Measurements from ENCODE around the gene MSMP.
A peak's percentile ranks its signal among the peaks of the same experiment; 100 is the strongest.

MSMP gene

GRCh38 chr9:35758475-35759050 lies 4.5 kb upstream of the MSMP start:
- H3K14ac ChIP-seq (ENCODE audit: low read length), result no peak overlapping the region
- H4K91ac ChIP-seq (ENCODE audit: low read depth, low read length), result no peak overlapping the region
- H2AK5ac ChIP-seq (ENCODE audit: low read length), result no peak overlapping the region
- H2BK120ac ChIP-seq (ENCODE audit: insufficient read depth, low read length, poor library complexity), result no peak overlapping the region
- no peak overlapping the region for H3K9ac ChIP-seq (ENCODE audit: low read length)
- WGBS (ENCODE audit: extremely low coverage, insufficient coverage, insufficient read length), result no CpG with 5 or more reads among the region's 3 CpGs
- peaks cover 0 to 12% of the 10 kb centered on the region in 2 experiments for H3K4me1 ChIP-seq (ENCODE audit: control insufficient read depth in 1 of 2, insufficient read depth in 2 of 2, low read length in 2 of 2)
- no peak overlapping the region for H2BK5ac ChIP-seq (ENCODE audit: low read depth, low read length, poor library complexity)
- no peak for DNase-seq
- no peak overlapping the region for H4K8ac ChIP-seq (ENCODE audit: low read depth, low read length)
- H3K23ac ChIP-seq (ENCODE audit: low read length), result no peak overlapping the region
- peaks cover 9% of the 10 kb centered on the region for H3K79me1 ChIP-seq (ENCODE audit: low read length)
- no peak overlapping the region for H3K4ac ChIP-seq (ENCODE audit: low read depth, low read length)
- no peaks in the 10 kb centered on the region for H3K79me2 ChIP-seq (ENCODE audit: control insufficient read depth, insufficient read depth, low read length, poor library complexity)
- no peak overlapping the region for H2BK12ac ChIP-seq (ENCODE audit: low read length)
- peaks cover 9% of the 10 kb centered on the region in 2 experiments for H3K36me3 ChIP-seq (ENCODE audit: control insufficient read depth in 1 of 2, insufficient read depth in 2 of 2, low read length in 2 of 2)
- no peak overlapping the region for H2AFZ ChIP-seq (ENCODE audit: insufficient read depth, low read length, poor library complexity)
- no peak overlapping the region for H3K27ac ChIP-seq (ENCODE audit: low read depth, low read length)
- no peak overlapping the region for H3K18ac ChIP-seq (ENCODE audit: low read length)
- no peak overlapping the region for H4K12ac ChIP-seq (ENCODE audit: low read depth, low read length)
- H3K9me3 ChIP-seq (ENCODE audit: insufficient read depth, low read depth, low read length), result no peaks in the 10 kb centered on the region
- no peaks in the 10 kb centered on the region for H3K27me3 ChIP-seq (ENCODE audit: insufficient read depth, low read length)
- no peak overlapping the region for H3K4me2 ChIP-seq (ENCODE audit: low read length)
- H3K4me3 ChIP-seq (ENCODE audit: low read depth, low read length), result no peak overlapping the region

- H4K8ac ChIP-seq (ENCODE audit: low read depth, low read length), result no peak overlapping the region
- H4K12ac ChIP-seq (ENCODE audit: low read depth, low read length), result no peak overlapping the region
- DNase-seq, result no peak
- H3K4me1 ChIP-seq (ENCODE audit: control insufficient read depth in 1 of 2, insufficient read depth in 2 of 2, low read length in 2 of 2), result peaks cover 0 to 12% of the 10 kb centered on the region in 2 experiments
- H3K36me3 ChIP-seq (ENCODE audit: control insufficient read depth in 1 of 2, insufficient read depth in 2 of 2, low read length in 2 of 2), result peaks cover 15 to 16% of the 10 kb centered on the region in 2 experiments
- no peak overlapping the region for H3K23ac ChIP-seq (ENCODE audit: low read length)
- H3K14ac ChIP-seq (ENCODE audit: low read length), result no peak overlapping the region
- no peak overlapping the region for H2AFZ ChIP-seq (ENCODE audit: insufficient read depth, low read length, poor library complexity)
- H2AK5ac ChIP-seq (ENCODE audit: low read length), result no peak overlapping the region
- H2BK5ac ChIP-seq (ENCODE audit: low read depth, low read length, poor library complexity), result no peak overlapping the region
- no peak overlapping the region for H4K91ac ChIP-seq (ENCODE audit: low read depth, low read length)
- no peak overlapping the region for H3K18ac ChIP-seq (ENCODE audit: low read length)
- H3K9me3 ChIP-seq (ENCODE audit: insufficient read depth, low read depth, low read length), result no peaks in the 10 kb centered on the region
- H3K9ac ChIP-seq (ENCODE audit: low read length), result no peak overlapping the region
- H3K4me2 ChIP-seq (ENCODE audit: low read length), result no peak overlapping the region
- no peaks in the 10 kb centered on the region for H3K79me2 ChIP-seq (ENCODE audit: control insufficient read depth, insufficient read depth, low read length, poor library complexity)
- H2BK120ac ChIP-seq (ENCODE audit: insufficient read depth, low read length, poor library complexity), result no peak overlapping the region
- H3K27ac ChIP-seq (ENCODE audit: low read depth, low read length), result no peak overlapping the region
- peaks cover 9% of the 10 kb centered on the region for H3K79me1 ChIP-seq (ENCODE audit: low read length)
- H3K27me3 ChIP-seq (ENCODE audit: insufficient read depth, low read length), result no peaks in the 10 kb centered on the region
- H2BK12ac ChIP-seq (ENCODE audit: low read length), result no peak overlapping the region
- no peak overlapping the region for H3K4me3 ChIP-seq (ENCODE audit: low read depth, low read length)
- H3K4ac ChIP-seq (ENCODE audit: low read depth, low read length), result no peak overlapping the region
These were observed 3.8 kb upstream of the MSMP start for GRCh38 chr9:35757892-35758275.

- Histone ChIP-seq H3K4me3 (ENCODE audit: low read depth, low read length) (peak overlapping the region; percentile 72), H3K18ac (ENCODE audit: low read length) (peak overlapping the region; percentile 76), H3K27ac (ENCODE audit: low read depth, low read length) (peak overlapping the region; percentile 88), H2BK12ac (ENCODE audit: low read length) (peak overlapping the region; percentile 35), H2BK120ac (ENCODE audit: insufficient read depth, low read length, poor library complexity) (peak overlapping the region; percentile 74), H3K9ac (ENCODE audit: low read length) (peak overlapping the region; percentile 55), H4K91ac (ENCODE audit: low read depth, low read length) (peak overlapping the region; percentile 91), H4K12ac (ENCODE audit: low read depth, low read length) (peak overlapping the region; percentile 69), H3K79me2 (ENCODE audit: control insufficient read depth, insufficient read depth, low read length, poor library complexity) (no peaks in the 10 kb centered on the region), H2BK5ac (ENCODE audit: low read depth, low read length, poor library complexity) (peak overlapping the region; percentile 89), H2AK5ac (ENCODE audit: low read length) (peak overlapping the region; percentile 18), H3K27me3 (ENCODE audit: insufficient read depth, low read length) (no peaks in the 10 kb centered on the region), H3K14ac (ENCODE audit: low read length) (peak overlapping the region; percentile 59), H4K8ac (ENCODE audit: low read depth, low read length) (peak overlapping the region; percentile 88), H3K36me3 (ENCODE audit: control insufficient read depth in 1 of 2, insufficient read depth in 2 of 2, low read length in 2 of 2) (peaks cover 19 to 21% of the 10 kb centered on the region in 2 experiments), H3K4me2 (ENCODE audit: low read length) (peak overlapping the region; percentile 86), H3K23ac (ENCODE audit: low read length) (no peak overlapping the region), H3K79me1 (ENCODE audit: low read length) (peaks cover 9% of the 10 kb centered on the region), H2AFZ (ENCODE audit: insufficient read depth, low read length, poor library complexity) (peak overlapping the region; percentile 73), H3K4ac (ENCODE audit: low read depth, low read length) (peak overlapping the region; percentile 49), H3K4me1 (ENCODE audit: control insufficient read depth in 1 of 2, insufficient read depth in 2 of 2, low read length in 2 of 2) (peaks cover 0 to 12% of the 10 kb centered on the region in 2 experiments), H3K9me3 (ENCODE audit: insufficient read depth, low read depth, low read length) (no peaks in the 10 kb centered on the region)
- peak in 1 of 2 donors; percentile 17 for DNase-seq
- no CpG with 5 or more reads among the region's 20 CpGs for WGBS (ENCODE audit: extremely low coverage, insufficient coverage, insufficient read length)
These were observed 3.3 kb upstream of the MSMP start for GRCh38 chr9:35757226-35757891.

GRCh38 chr9:35756275-35757225 lies 2.5 kb upstream of the MSMP start:
- Histone ChIP-seq H3K14ac (ENCODE audit: low read length) (peak overlapping the region; percentile 1), H3K27ac (ENCODE audit: low read depth, low read length) (peak overlapping the region; percentile 88), H3K9me3 (ENCODE audit: insufficient read depth, low read depth, low read length) (no peaks in the 10 kb centered on the region), H3K4ac (ENCODE audit: low read depth, low read length) (no peak overlapping the region), H4K91ac (ENCODE audit: low read depth, low read length) (peak overlapping the region; percentile 91), H2AFZ (ENCODE audit: insufficient read depth, low read length, poor library complexity) (peak overlapping the region; percentile 73), H3K4me2 (ENCODE audit: low read length) (peak overlapping the region; percentile 86), H2AK5ac (ENCODE audit: low read length) (no peak overlapping the region), H3K9ac (ENCODE audit: low read length) (peak overlapping the region; percentile 14), H3K36me3 (ENCODE audit: control insufficient read depth in 1 of 2, insufficient read depth in 2 of 2, low read length in 2 of 2) (peaks cover 23 to 29% of the 10 kb centered on the region in 2 experiments), H3K23ac (ENCODE audit: low read length) (no peak overlapping the region), H3K79me1 (ENCODE audit: low read length) (peaks cover 9% of the 10 kb centered on the region), H4K12ac (ENCODE audit: low read depth, low read length) (peak overlapping the region; percentile 69), H2BK12ac (ENCODE audit: low read length) (no peak overlapping the region), H2BK5ac (ENCODE audit: low read depth, low read length, poor library complexity) (peak overlapping the region; percentile 89), H3K79me2 (ENCODE audit: control insufficient read depth, insufficient read depth, low read length, poor library complexity) (no peaks in the 10 kb centered on the region), H3K4me1 (ENCODE audit: control insufficient read depth in 1 of 2, insufficient read depth in 2 of 2, low read length in 2 of 2) (peaks cover 0 to 12% of the 10 kb centered on the region in 2 experiments), H2BK120ac (ENCODE audit: insufficient read depth, low read length, poor library complexity) (peak overlapping the region; percentile 14), H3K27me3 (ENCODE audit: insufficient read depth, low read length) (no peaks in the 10 kb centered on the region), H3K18ac (ENCODE audit: low read length) (peak overlapping the region; percentile 76), H3K4me3 (ENCODE audit: low read depth, low read length) (peak overlapping the region; percentile 72), H4K8ac (ENCODE audit: low read depth, low read length) (peak overlapping the region; percentile 88)
- WGBS (ENCODE audit: extremely low coverage, insufficient coverage, insufficient read length), result no CpG with 5 or more reads among the region's 48 CpGs
- peak; percentile 27 to 42 for DNase-seq

All from trophoblast cell (in vitro differentiated cells and primary cell).